Cerebellar nuclear complex (tissue), 1 donor: ENCODE measurements around the gene TAS1R3.

Experiments used
- DNase-seq, 2 experiments: peaks; one replicate each; lab custom pipeline; 2025; lab: John Stamatoyannopoulos, UW

Gene TAS1R3

GRCh38 chr1:1331068-1331965 lies at the start of gene TAS1R3:
TSS of gene TAS1R3 (plus strand) at chr1:1331280. CDS start at chr1:1331346, 66 bp downstream.
- DNase-seq: no peak

GRCh38 chr1:1281533-1282321 lies 49.4 kb upstream of the TAS1R3 start:
- no peak for DNase-seq

DNA sequence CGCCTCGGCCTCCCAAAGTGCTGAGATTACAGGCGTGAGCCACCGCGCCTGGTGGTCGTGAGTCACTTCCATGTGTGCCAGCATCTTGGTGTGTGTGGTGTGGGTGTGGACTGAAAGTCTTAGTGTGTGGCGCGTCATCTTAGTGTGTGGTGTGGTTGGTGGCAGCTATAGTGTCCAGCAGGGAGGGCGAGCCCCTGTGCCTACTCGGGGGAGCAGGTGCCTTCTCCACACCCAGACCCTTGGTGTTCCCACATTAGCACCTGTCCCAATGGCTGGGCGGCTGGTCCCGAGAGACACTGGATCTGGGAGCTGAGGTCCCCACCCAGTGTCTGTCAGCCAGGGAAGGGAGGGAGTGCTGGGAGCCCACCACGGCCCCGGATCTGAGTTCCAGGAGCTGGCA lies 48.1 kb upstream of the TAS1R3 start:
- no peak for DNase-seq

GRCh38 chr1:1283821-1284220 lies 47.3 kb upstream of the TAS1R3 start:
- no peak for DNase-seq

- DNase-seq: no peak
Measured at GRCh38 chr1:1284221-1285101, 46.6 kb upstream of the TAS1R3 start.

DNA sequence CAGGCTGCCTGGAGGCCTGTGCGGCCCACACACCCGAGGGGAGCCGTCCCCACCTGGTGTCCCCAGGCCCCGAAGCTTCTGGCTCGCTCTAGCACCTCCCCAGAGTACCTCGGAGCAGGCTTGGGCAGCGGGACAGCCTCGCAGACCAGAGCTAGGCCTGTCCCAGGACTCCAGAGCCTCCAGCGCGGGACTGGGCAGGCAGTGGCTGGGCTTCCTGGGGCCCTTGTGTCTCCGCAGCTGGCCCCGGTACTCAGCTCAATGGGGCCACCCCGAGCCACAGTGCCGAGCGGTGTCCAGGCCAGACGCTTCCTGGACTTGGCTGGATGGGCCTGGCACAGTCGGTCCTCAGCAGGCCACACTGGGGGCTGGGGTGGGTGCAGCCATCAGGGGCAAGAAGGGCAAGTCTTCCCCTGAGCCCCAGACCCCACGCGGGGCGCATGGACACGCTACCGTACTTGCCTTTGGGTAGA lies 45.9 kb upstream of the TAS1R3 start:
- DNase-seq: no peak

DNA sequence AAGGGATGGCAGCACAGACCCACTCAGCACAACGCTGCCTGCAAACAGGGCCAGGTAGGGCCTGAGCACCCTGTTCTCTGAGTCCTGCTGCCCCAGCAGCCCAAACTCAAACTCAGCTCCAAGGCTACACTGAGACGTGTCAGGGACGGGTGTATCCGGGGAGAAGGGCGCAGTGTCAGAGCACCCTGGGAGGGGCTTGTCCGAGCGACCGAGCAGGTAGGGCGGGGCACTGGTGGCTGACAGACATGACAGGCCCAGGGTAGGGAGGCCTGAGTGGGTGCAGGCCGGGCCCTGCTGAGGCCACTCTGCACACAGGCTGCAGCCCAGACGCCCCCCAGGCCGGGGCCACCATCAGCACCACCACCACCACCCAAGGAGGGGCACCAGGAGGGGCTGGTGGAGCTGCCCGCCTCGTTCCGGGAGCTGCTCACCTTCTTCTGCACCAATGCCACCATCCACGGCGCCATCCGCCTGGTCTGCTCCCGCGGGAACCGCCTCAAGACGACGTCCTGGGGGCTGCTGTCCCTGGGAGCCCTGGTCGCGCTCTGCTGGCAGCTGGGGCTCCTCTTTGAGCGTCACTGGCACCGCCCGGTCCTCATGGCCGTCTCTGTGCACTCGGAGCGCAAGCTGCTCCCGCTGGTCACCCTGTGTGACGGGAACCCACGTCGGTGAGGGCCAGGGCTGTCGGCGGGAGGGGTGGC lies 45.3 kb upstream of the TAS1R3 start:
- DNase-seq: no peak

DNA sequence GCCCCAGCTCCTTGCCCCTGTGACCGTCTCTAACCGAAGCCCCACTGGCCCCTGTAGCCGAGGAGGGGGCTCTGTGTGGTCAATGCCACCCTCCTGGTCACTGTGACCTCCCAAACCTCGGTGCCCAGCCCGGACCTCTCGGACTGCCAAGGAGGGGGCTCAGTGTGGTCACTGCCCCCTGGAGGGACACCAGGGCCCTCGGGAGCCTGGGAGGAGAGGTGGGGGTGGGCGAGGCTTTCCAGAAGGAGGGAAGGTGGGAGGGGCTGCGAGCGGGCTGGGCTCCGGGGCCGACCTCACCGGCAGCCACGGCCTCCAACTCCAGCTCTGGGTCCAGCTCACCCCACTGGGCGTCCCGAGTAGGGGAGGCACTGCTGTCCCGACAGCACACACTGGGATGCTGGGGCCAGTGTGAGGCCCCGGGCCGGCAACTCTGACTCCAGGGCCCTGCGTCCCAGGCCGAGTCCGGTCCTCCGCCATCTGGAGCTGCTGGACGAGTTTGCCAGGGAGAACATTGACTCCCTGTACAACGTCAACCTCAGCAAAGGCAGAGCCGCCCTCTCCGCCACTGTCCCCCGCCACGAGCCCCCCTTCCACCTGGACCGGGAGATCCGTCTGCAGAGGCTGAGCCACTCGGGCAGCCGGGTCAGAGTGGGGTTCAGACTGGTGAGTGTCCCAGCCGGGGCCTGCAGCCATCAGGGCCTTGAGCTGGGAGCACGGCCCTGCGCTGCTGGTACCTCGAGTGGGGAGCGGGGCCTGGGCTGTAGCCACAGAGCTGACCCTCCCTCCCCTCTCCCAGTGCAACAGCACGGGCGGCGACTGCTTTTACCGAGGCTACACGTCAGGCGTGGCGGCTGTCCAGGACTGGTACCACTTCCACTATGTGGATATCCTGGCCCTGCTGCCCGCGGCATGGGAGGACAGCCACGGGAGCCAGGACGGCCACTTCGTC lies 44.5 kb upstream of the TAS1R3 start:
- no peak for DNase-seq

DNA sequence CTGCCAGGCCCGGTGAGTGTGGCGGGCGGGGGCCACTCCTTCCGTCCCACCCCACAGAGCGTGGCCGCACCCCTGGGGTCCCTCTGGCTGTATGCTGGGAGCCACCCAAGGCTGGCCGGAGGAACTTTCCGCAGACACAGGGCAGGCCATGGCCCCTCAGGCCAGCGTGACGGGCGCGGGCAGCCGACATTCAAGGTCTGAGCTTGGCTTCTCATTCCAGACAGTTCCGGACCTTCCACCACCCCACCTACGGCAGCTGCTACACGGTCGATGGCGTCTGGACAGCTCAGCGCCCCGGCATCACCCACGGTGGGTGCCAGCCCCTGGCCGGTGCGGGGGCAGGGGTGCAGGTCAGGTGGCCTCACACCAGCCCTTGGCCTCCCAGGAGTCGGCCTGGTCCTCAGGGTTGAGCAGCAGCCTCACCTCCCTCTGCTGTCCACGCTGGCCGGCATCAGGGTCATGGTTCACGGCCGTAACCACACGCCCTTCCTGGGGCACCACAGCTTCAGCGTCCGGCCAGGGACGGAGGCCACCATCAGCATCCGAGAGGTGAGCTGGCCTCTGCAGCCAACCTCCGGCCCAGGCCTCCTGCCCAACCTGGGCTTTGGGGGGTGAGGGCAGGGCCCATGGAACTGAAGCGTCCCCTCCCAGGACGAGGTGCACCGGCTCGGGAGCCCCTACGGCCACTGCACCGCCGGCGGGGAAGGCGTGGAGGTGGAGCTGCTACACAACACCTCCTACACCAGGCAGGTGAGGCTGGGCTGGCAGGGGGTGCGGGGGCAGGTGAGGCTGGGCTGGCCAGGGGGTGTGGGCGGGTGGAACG lies 43.6 kb upstream of the TAS1R3 start:
- DNase-seq: no peak

DNA sequence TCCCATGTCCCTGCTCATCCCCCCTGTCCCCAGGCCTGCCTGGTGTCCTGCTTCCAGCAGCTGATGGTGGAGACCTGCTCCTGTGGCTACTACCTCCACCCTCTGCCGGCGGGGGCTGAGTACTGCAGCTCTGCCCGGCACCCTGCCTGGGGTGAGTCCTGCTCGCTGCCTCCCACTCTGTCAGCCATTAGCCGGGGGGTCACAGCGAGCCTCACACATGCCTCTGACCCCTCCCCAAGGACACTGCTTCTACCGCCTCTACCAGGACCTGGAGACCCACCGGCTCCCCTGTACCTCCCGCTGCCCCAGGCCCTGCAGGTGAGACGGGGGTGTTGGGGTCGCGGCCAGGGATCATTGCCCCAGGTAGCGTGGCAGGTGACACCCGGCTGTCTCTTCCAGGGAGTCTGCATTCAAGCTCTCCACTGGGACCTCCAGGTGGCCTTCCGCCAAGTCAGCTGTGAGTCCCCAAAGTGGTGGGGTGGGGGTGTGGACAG lies 40.8 kb upstream of the TAS1R3 start:
- DNase-seq: no peak

- DNase-seq: no peak
Measured at GRCh38 chr1:1291023-1291528, 40.0 kb upstream of the TAS1R3 start.

DNA sequence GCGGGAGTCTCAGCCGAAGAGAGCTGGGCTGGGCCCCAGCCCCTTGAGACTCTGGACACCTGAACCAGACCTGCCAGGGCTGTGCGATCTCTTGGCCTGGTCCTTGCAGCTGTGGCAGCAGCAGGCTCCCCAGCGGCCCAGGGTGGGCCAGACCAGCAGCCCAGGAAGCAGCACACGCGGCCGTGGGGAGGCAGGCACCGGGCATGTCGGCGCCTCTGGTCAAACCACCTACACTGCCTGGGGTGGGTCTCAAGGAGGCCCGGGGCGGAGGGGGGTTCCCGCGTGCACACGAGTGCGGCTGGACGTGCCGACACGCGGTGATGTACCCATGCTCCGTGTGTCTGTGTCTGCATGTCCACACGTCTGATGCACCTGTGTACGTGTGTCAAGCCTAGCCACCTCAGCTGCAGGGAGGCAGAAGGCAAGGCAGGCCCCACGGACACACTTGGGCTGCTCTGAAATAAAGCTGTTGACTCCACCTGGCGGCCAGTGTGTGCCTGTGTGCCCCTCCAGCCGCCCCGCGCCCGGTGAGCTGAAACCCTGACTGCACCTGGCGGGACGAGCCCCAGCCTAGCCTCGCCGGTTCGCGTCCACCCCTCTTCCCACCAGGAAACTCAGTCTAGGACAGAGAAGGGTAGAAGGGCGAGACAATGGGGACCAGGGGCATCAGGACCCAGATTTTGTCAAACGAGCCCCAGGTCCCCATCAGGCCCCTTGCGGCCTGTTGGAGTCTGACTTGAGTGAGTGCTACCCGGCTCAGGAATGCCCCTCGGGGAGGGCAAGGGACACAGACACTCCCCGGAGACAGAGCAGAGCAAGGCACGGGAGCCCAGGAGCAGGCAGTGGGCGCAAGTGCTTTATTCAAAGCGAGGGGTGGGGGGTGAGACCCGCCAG lies 39.3 kb upstream of the TAS1R3 start:
- DNase-seq: peak in 1 of 2 experiments; percentile 67

DNA sequence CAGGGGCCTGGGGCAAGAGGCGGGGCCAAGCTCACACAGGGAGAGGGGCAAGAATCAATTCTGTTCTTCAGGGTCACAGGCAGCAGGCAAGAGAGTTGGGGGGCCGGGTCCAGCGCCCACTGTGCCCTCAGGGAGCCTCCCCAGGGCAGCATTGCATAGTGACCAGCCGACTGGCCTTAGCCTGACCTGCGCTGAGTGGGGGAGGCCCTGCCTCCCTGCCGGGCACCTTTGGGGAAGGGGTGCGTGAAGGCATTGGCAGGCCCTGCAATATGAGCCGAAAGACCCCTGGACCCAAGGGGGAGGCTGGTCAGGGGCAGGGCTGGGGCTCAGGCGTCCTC lies 38.7 kb upstream of the TAS1R3 start:
- no peak for DNase-seq

DNA sequence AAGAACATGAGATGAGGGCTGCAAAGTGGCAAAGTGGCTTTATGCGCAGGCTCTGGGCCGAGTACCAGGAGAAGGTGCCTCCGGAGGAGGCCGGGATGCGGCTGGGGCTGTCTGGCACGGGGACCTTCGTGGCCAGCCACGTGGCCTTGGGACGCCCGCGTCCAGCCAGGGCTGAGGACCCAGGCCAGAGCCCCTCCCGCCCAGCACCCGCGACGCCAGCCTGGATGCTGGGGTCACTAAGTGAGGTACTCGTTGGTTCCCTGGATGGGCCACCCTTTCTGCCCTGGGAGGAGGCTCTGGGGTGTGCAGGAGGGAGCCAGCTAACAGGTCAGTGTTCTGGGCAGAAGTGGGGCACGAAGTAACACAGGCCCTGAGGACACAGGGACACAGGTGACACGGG lies 38.2 kb upstream of the TAS1R3 start:
- DNase-seq: no peak

DNA sequence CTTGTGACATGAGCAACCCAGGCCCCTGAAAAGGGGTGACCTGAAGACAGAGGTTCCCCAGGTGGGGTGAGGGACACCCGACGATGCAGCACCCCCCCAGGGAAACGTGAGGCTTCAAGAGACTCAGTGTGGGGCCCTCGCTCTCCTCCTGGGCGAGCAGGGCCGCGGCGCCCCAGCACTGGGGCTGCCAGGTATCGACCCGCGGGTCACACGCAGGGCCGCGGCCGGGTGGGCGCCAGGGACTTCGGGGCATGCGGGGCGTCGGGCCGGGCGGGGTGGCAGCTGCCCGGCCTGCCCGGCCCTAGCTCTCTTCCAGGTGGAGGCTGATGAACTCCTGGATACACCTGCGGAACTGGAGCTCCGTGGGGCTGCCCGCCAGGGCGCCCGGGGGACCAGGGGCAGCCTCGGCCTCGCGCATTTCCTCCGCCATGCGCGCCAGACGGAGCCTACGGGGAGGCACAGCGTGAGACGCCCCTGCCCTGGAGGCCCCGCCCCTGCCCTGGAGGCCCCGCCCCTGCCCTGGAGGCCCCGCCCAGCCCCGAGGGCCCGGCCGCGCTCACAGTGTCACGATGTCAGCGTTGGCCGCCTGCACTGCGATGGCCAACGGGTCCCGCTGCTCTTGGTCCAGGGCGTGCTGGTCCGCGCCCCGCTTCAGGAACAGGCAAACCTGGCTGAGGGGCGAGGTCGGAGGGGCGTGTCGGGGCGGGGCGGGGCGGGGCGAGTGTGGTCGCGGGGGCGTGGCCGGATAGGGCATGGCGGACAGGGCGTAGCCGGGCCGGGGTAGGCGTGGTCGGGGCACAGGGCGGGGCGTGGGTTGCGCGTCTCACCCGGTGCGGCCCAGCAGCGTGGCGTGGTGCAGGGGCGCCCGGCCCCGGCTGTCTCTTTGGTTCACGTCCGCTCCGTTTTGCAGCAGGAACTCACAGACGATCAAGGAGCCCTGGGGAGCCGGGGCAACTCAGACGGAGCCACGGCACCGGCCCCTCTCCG lies 37.5 kb upstream of the TAS1R3 start:
- no peak for DNase-seq

- no peak for DNase-seq
Measured at GRCh38 chr1:1294250-1294890, 36.7 kb upstream of the TAS1R3 start.
